Measurements from ENCODE around the gene HFE.
"Not testable (repeated sequence)": the region's sequence is repeated elsewhere in the genome, so short reads cannot be mapped to it uniquely, and the experiment has no call there.

Gene HFE

GRCh38 chr6:26107935-26108334 is 20.7 kb downstream of the HFE start:
- no peak for DNase-seq (ENCODE audit: low read depth, low spot score)

GRCh38 chr6:26109772-26110171 is 22.5 kb downstream of the HFE start:
- DNase-seq (ENCODE audit: low read depth, low spot score): no peak

DNA sequence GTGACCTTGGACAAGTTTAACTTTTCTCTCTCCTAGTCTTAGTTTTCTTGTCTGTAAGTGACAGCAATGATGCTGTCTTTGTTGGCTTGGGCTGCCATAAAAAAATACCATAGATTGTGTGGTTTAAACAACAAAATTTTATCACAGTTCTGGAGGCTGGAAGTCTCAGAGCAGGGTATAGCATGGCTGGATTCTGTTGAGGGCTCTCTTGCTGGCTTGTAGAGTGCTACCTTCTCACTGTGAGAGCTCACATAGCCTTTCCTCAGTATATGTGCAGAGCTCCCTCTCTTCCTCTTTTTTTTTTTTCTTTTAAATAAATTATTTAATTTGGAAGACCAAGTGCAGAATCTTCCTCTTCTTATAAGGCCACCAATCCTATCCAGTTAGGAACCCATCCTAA is 26.3 kb downstream of the HFE start:
- no peak for DNase-seq (ENCODE audit: low read depth, low spot score)

- no peak for DNase-seq (ENCODE audit: low read depth, low spot score)
These were observed 28.0 kb downstream of the HFE start for GRCh38 chr6:26115226-26115625.

- DNase-seq (ENCODE audit: low read depth, low spot score): no peak
These were observed 29.0 kb downstream of the HFE start for GRCh38 chr6:26116267-26116666.

DNA sequence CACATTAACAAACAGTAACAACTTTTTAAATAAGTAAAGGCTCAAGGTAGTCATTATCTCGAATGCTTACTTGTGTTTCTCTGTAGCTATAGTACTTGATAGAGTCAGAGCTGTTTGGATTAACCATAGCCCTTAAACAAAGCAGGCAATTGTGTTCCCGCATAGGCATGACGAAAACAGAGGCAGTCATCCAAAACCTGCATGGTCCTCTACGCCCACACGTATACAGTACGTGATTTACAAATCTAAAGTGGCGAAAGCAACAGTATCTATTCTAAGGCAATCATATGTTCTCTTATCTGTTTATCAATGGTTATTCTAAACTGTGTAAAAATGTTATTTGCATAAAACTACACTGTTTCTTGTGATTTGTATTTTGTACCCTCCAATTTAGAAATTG is 31.8 kb downstream of the HFE start:
- DNase-seq (ENCODE audit: low read depth, low spot score): no peak

DNA sequence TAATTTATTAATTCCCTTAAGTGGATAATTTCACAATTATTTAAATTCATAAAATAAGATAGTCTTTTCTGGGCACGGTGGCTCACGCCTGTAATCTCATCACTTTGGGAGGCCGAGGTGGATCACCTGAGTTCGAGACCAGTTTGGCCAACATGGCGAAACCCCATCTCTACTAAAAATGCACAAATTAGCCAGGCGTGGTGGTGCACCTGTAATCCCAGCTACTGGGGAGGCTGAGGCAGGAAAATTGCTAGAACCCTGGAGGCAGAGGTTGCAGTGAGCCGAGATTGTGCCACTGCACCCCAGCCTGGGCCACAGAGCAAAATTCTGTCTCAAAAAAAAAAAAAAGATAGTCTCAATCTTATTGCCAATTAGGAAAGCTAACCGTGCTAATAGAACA is 32.9 kb downstream of the HFE start:
- DNase-seq (ENCODE audit: low read depth, low spot score): not testable (repeated sequence)

- DNase-seq (ENCODE audit: low read depth, low spot score): no peak
These were observed 33.5 kb downstream of the HFE start for GRCh38 chr6:26120807-26121140.

- peak; percentile 58 for DNase-seq (ENCODE audit: low read depth, low spot score)
These were observed 34.1 kb downstream of the HFE start for GRCh38 chr6:26121141-26122004.

DNA sequence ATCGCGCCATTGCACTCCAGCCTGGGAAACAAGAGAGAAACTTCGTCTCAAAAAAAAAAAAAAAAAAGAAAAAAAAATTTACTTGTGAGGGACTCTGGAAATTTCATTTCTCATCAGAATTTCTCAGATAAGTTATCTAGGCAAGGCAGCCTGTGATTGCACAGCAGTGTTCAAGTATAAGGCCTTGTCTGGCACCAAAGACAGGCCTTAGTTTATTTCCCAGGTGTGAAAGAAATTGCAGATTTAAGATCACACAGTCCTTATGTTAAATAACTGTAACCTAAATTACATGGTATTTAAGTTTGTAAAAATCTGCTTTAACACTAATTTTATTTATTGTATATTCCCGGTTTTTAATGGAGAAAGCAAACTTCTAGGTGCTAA is 34.8 kb downstream of the HFE start:
- no peak for DNase-seq (ENCODE audit: low read depth, low spot score)

GRCh38 chr6:26122402-26122792 is 35.2 kb downstream of the HFE start:
- DNase-seq (ENCODE audit: low read depth, low spot score): peak; percentile 79

GRCh38 chr6:26122793-26123674 is 35.8 kb downstream of the HFE start:
- peak; percentile 95 for DNase-seq (ENCODE audit: low read depth, low spot score)

- no peak for DNase-seq (ENCODE audit: low read depth, low spot score)
These were observed 36.4 kb downstream of the HFE start for GRCh38 chr6:26123675-26123946.

GRCh38 chr6:26123947-26124780 is 36.9 kb downstream of the HFE start:
- DNase-seq (ENCODE audit: low read depth, low spot score): peak; percentile 96

- no peak for DNase-seq (ENCODE audit: low read depth, low spot score)
These were observed 37.8 kb downstream of the HFE start for GRCh38 chr6:26124781-26125685.

DNA sequence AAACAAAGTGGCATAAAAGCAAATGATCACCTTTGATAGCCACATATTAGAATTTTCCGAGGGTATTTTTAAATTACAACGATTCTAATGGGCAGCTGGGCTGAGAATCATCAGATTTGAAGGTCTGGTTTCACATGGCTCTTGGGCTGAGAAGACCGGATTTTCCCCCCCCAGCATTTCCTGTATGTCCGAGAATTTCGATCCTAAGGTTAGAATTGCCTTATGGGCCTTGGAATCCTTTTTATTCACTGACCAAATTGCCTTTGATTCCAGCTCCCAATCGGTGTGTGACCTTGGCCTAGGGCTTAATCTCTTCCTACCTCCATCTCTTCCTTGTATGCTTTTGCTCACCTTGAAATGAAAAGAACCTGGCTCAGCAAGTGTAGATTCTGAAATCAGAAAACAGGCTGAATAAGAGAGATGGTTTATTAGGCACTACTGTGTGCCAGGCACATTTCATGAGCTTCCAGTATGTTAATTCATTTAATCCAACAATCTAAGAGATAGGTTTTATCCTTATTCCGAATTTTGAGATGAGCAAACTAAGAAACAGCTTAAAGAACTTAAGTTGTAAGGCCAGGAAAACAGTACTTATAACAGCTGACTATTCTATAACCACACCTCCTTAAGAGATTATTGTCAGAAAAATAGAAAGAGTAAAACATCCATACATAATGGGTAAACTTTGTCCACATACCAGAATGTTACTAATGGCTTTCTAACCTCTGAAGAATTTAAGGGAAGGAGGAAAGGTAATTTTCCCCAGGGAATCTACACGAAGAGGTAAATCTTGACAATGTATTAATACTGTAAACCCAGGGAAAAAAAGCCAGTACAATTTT is 39.4 kb downstream of the HFE start:
- DNase-seq (ENCODE audit: low read depth, low spot score): no peak

- DNase-seq (ENCODE audit: low read depth, low spot score): no peak
These were observed 41.0 kb downstream of the HFE start for GRCh38 chr6:26128013-26128771.

- no peak for DNase-seq (ENCODE audit: low read depth, low spot score)
These were observed 42.4 kb downstream of the HFE start for GRCh38 chr6:26129656-26130055.

GRCh38 chr6:26130581-26131249 is 43.5 kb downstream of the HFE start:
- DNase-seq (ENCODE audit: low read depth, low spot score): no peak

Data from ELF-1 (cell line).